Measurements from ENCODE around the gene AASDHPPT.
"Not testable (repeated sequence)": the region's sequence is repeated elsewhere in the genome, so short reads cannot be mapped to it uniquely, and the experiment has no call there.

AASDHPPT gene, protein sequence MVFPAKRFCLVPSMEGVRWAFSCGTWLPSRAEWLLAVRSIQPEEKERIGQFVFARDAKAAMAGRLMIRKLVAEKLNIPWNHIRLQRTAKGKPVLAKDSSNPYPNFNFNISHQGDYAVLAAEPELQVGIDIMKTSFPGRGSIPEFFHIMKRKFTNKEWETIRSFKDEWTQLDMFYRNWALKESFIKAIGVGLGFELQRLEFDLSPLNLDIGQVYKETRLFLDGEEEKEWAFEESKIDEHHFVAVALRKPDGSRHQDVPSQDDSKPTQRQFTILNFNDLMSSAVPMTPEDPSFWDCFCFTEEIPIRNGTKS
- 17.8 to 36.9 (median 22.0) reads per million in 4 donors for total RNA-seq

DNA sequence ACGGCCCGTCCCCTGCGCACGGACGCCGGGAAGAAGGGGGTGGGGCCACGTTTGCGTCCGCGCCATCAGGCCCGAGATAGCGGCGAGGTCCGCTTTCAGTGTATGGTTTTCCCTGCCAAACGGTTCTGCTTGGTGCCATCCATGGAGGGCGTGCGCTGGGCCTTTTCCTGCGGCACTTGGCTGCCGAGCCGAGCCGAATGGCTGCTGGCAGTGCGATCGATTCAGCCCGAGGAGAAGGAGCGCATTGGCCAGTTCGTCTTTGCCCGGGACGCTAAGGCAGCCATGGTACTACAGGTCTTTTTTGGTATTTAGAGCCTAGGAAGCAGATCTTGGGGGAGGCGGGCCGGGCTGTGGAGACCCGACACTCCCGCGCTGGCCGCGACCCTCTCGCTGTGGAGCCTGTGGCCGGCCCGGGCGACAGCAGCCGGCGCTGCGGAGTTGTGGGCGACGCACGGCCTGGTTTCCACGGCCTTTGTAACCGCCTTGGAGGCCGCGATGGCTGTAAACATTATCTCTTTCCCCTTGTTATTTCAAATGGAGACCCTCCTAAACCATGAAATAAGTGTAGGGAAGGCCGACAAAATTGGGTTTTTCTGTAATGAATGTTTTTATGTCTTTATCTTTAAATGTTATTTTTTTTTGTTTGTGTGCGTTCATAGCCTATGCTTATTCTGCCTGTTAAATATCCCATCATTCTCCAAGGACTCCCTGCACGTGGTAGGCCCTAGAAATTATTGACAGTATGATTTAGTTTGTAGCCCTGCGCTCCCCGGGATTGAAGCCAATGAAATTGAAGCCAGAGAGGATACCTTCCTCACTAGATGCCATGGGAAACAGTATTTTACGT, at the start of gene AASDHPPT:
Gene AASDHPPT, plus strand, starts transcription at position 54 of the 847 bp plus-strand sequence. Its CDS starts 49 bp downstream, at position 103.
- no peak for DNase-seq

DNA sequence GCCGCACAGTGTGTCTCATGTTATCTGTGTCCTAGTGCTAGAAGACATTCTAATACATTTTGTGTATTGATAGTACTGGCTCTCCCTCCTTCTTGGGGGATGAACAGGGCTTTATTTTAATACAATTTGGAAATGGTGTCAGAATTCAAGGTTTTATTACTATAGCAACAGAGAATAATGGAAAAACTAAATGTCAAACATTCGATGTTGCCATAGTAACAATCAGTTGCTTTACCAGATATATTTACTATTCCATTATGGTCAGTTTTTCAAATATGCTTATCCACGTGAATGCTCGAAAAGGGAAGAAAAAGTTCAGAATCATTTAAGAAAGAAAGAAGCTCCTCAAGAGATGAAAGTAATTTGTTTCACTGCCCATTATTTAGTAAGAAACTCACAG, 46.9 kb upstream of the AASDHPPT start:
- DNase-seq: no peak

DNA sequence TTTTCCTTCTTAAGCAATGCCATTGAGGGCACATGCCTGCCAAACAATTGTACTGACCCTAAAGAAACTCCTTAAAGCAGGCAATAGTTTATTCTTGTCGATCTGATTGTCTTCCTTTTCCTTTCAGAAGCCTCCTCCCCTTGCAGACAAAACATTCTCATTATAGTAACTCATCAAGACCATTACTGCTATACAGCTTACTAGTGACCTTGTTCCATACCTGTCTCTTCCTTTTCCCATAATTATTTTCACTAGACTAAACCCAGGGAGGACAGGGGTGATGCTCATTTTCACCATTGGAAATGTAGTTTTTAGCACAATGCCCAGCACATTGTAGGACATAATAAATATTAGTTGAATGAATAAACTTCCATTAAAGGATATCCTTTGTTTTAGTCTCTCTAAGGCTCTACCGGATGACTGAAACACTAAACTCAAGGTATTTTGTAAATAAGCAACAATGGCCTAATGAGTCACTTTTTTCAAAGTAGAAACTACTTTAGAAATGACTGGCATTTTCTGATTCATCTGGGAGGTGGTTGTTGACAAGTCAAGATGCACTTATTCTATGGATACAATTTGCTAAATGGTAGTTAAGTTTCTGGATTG, 46.2 kb upstream of the AASDHPPT start:
- peak in 1 of 5 donors; percentile 60 for DNase-seq

- DNase-seq: no peak
These were observed 45.5 kb upstream of the AASDHPPT start for GRCh38 chr11:106031936-106032335.

GRCh38 chr11:106032861-106033260, 44.6 kb upstream of the AASDHPPT start:
- DNase-seq: no peak

DNA sequence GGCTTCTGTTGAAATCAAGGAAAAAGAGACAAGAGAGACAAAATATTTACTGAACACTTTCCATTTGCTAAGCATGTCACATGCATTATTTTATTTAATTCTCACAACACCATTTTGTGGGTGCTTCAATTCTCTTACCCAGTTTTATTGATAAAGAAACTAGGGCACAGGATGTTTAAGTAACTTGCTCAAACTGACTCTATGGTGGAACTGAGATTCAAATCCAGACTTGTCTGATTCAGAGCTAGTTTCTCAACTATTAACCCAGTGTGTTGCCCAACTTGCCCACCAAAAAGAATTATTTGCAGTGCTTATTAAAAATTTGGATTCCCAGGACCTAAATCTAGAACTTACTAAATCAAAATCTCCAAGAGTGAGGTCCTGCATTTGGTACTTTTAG, 33.9 kb upstream of the AASDHPPT start:
- DNase-seq: peak in 1 of 5 donors; percentile 26

DNA sequence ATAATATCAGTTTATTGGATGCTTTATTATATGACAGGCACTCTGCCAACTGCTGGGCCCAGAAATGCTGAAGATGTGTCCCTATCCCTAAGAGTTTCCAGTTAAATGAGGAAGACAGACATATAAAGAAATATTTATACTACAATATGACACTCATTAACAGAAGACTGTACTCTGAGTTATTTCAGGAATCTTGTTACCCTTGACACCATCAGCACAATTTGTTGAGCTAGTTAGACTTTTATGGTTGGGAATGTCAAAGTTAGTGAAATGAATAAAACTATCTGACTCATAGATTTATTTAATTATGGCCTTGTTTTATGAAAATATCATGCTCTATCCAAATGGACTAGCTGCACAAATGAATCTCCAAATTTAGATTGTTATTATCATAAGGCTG, 29.8 kb upstream of the AASDHPPT start:
- no peak for DNase-seq

- DNase-seq: no peak
These were observed 27.6 kb upstream of the AASDHPPT start for GRCh38 chr11:106049727-106050476.

- no peak for DNase-seq
These were observed 26.4 kb upstream of the AASDHPPT start for GRCh38 chr11:106051103-106051502.

DNA sequence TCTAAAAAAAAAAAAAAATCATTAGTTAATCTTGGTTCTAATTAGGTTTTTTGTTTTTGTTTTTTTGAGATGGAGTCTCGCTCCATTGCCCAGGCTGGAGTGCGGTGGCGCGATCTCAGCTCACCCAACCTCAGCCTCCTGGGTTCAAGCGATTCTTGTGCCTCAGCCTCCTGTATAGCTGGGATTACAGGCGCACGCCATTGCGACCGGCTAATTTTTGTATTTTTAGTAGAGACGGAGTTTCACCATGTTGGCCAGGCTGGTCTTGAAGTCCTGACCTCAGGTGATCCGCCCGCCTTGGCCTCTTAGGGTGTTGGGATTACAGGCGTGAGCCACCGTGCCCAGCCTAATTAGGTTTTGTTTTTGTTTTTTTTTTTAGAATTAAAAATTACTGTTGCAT, 19.1 kb upstream of the AASDHPPT start:
- not testable (repeated sequence) for DNase-seq

- no peak for DNase-seq
These were observed 17.8 kb upstream of the AASDHPPT start for GRCh38 chr11:106059617-106060016.

GRCh38 chr11:106061249-106061784, 16.1 kb upstream of the AASDHPPT start:
- DNase-seq: no peak

- no peak for DNase-seq
These were observed 15.2 kb upstream of the AASDHPPT start for GRCh38 chr11:106061954-106062949.

DNA sequence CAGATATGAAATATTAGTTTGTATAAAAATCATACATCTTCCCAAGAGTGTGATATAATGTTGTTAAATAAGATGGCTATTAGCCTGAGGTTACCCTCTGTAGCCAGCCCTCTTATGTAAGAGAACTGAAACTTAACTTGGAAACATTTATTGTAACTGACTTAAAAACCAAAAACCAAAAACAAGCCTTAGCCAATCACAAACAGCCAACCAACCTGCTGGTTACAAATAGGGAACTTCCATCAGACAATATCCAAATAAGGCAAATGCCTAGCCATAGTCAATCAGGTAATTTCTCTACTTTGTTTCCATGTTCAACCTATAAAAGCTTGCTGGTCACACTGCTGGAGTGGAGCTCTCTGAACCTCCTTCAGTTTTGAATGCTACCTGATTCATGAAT, 14.5 kb upstream of the AASDHPPT start:
- no peak for DNase-seq

GRCh38 chr11:106070606-106071005, 6.9 kb upstream of the AASDHPPT start:
- no peak for DNase-seq

DNA sequence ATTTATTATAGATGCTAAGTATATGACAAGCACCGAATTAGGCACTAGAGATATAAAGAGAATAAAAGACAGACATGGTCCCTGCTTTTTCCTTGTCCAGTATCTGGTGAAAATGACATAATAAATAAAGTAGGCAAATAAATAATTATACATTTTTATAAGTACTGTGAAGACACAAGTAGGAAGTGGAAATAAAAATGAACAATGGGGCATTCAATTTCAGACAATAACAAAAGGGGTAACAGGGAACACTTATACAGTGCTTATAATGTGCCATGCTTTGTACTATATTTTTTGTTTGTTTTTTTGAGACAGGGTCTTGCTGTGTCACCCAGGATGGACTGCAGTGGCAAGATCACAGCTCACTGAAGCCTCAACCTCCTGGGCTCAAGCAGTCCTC, 4.7 kb upstream of the AASDHPPT start:
- no peak for DNase-seq

- no peak for DNase-seq
These were observed 1.1 kb upstream of the AASDHPPT start for GRCh38 chr11:106076171-106076918.

GRCh38 chr11:106076919-106077608, 398 bp upstream of the AASDHPPT start, which contains the start of gene KBTBD3:
Gene KBTBD3 (minus strand): TSS chr11:106077347. CDS start chr11:106059097, 18,250 bp downstream.
- peak; percentile 95 to 99 (median 97) for DNase-seq

GRCh38 chr11:106082096-106082495, 4.6 kb downstream of the AASDHPPT start:
- DNase-seq: no peak

DNA sequence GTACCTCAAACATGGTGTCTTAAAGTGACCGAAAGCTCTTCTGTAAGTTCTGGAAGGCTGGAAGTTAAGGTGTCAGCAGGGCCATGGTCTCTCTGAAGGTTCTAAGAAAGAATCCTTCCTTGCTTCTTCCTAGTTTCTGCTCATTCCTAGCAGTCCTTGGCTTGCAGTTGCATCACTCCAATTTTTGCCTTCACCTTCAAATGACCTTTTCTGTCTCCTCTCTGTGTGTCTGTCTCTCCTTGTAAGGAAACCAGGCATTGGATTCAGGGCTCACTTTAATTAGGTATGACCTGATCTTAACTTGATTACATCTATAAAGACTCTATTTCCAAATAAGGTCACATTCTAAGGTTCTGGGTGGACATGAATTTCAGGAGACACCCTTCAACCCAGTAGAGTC, 8.7 kb downstream of the AASDHPPT start:
- no peak for DNase-seq

Data from T-helper 1 cell (primary cell).